Tibial nerve (tissue), 4 donors: ENCODE data around the gene FNDC11. TPM values are rescaled to one million over a fixed set of nuclear protein-coding genes. Genes with fewer than 3 reads are reported as not detected.

ENCODE experiments used
- DNase-seq, 2 donors: peaks; one replicate each; pipeline ENCODE4 v3.0.0-alpha.2; 2019; ENCODE audit warnings: low spot score in 2 of 2
- H3K27ac ChIP-seq, 4 donors: fragments of 200-600 bp; sonication (generic) in 3 of 4; one replicate each; pipeline ENCODE4 v1.5.1; 2017 to 2019; ENCODE audit warnings: mild to moderate bottlenecking in 1 of 4
- H3K27me3 ChIP-seq, 2 donors: fragments of 200-600 bp; sonication (generic) in 1 of 2; one replicate each; pipeline versions ENCODE4 v1.5.1 to v1.6.0; 2017 to 2019
- H3K36me3 ChIP-seq, 3 donors: fragments of 200-600 bp; sonication (generic); one replicate each; pipeline ENCODE4 v1.5.1; 2018 to 2019
- H3K4me1 ChIP-seq, 4 donors: fragments of 200-600 bp; sonication (generic) in 3 of 4; one replicate each; pipeline ENCODE4 v1.5.1; 2017 to 2019
- H3K4me3 ChIP-seq, 4 donors: fragments of 200-600 bp; sonication (generic) in 3 of 4; one replicate each; pipeline ENCODE4 v1.5.1; 2017 to 2019; ENCODE audit warnings: mild to moderate bottlenecking in 1 of 4, moderate library complexity in 1 of 4
- H3K9me3 ChIP-seq, 4 donors: fragments of 200-600 bp; sonication (generic) in 3 of 4; one replicate each; pipeline ENCODE4 v1.5.1; 2017 to 2019
- EP300 ChIP-seq, 2 donors: sonication (generic); formaldehyde crosslinking; IDR thresholded peaks; one replicate each; pipeline ENCODE4 v1.6.1; 2017; ENCODE audit warnings: antibody characterized with exemption in 2 of 2, mild to moderate bottlenecking in 1 of 2
- POLR2A ChIP-seq, 2 donors: fragments of 450-650 bp; IDR thresholded peaks; one replicate each; pipeline ENCODE4 v1.6.1; 2017; ENCODE audit warnings: antibody characterized with exemption in 2 of 2, mild to moderate bottlenecking in 2 of 2, moderate library complexity in 2 of 2
- WGBS, 2 donors: methylation state at CpG; one replicate each; pipeline ENCODE4 v1.1.5; 2018; 5-methylcytosine and 5-hydroxymethylcytosine counted together
- total RNA-seq, 4 donors: library from RNA; depleted of rRNA; stranded (reverse); fragments of >200 nt; gene quantifications; one replicate each; pipeline ENCODE4 v1.1.0, GENCODE V29; 2016
- TF ChIP-seq, protein P1 (sequence below), 5 experiments: fragments of 200-600 bp in 3 of 5; fragments of 450-650 bp in 2 of 5; sonication (generic) in 3 of 5; IDR thresholded peaks; one replicate each; pipeline ENCODE4 v1.5.1; 2016 to 2019; ENCODE audit warnings: antibody characterized with exemption in 5 of 5, mild to moderate bottlenecking in 3 of 5, moderate library complexity in 2 of 5

FNDC11 gene
- total RNA-seq, 4 donors from 2014 or later: 0.21 to 1.4 (median 0.30) TPM; not detected in 1

DNA sequence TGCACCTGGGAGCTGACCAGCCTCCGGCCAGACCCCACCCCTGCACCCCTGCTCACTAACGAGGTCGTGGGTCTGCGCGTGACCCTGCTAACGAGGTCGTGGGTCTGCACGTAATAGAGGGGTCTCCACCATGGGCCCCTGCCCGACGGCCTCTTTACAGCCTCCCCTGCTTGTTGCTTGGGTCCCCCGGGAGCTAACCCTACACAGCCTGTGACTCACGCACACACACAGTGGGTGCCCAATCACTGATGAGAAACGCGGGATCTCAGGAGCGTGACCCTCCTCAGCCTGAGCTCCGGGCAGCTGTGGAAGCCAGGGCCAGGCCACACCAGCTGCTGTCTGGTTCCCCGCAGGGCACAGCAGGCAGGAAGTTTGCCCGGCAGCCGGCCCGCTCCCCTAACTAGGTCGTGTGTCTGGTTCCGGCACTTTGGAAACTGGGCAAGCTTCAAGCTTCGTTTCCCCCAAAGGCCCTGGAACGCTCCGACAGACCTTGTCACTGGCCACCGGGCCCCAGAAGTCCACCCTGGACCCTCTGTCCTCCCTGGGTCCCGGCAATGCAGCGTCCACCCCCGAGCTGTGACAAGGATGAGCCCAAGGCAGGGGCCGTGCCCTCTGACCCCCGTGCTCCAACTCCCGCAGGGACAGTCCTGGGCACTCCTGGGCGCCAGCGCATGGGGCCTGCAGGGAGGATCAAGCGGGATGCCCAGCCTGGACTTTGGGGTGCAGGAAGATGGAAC lies 17.6 kb upstream of the FNDC11 start:
- DNase-seq: no peak
- peaks cover 0 to 32% of the 10 kb centered on the region in 2 donors for H3K27me3 ChIP-seq
- peak overlapping the region in 1 of 4 donors; percentile 79 for H3K27ac ChIP-seq
- TF ChIP-seq EP300 (IDR thresholded peaks at IDR 0.05) (no peak), POLR2A (IDR thresholded peaks at IDR 0.05) (no peak)
- TF ChIP-seq, protein P1, sequence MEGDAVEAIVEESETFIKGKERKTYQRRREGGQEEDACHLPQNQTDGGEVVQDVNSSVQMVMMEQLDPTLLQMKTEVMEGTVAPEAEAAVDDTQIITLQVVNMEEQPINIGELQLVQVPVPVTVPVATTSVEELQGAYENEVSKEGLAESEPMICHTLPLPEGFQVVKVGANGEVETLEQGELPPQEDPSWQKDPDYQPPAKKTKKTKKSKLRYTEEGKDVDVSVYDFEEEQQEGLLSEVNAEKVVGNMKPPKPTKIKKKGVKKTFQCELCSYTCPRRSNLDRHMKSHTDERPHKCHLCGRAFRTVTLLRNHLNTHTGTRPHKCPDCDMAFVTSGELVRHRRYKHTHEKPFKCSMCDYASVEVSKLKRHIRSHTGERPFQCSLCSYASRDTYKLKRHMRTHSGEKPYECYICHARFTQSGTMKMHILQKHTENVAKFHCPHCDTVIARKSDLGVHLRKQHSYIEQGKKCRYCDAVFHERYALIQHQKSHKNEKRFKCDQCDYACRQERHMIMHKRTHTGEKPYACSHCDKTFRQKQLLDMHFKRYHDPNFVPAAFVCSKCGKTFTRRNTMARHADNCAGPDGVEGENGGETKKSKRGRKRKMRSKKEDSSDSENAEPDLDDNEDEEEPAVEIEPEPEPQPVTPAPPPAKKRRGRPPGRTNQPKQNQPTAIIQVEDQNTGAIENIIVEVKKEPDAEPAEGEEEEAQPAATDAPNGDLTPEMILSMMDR (IDR thresholded peaks at IDR 0.05): no peak
- peaks cover 0 to 43% (median 11%) of the 10 kb centered on the region in 4 donors for H3K4me1 ChIP-seq
- no peaks in the 10 kb centered on the region for H3K9me3 ChIP-seq
- no peaks in the 10 kb centered on the region for H3K36me3 ChIP-seq
- 10 to 42% methylated on average over 2 to 35 of the region's 35 CpGs for WGBS, 2 donors
- H3K4me3 ChIP-seq: peak overlapping the region in 1 of 4 donors; percentile 36

DNA sequence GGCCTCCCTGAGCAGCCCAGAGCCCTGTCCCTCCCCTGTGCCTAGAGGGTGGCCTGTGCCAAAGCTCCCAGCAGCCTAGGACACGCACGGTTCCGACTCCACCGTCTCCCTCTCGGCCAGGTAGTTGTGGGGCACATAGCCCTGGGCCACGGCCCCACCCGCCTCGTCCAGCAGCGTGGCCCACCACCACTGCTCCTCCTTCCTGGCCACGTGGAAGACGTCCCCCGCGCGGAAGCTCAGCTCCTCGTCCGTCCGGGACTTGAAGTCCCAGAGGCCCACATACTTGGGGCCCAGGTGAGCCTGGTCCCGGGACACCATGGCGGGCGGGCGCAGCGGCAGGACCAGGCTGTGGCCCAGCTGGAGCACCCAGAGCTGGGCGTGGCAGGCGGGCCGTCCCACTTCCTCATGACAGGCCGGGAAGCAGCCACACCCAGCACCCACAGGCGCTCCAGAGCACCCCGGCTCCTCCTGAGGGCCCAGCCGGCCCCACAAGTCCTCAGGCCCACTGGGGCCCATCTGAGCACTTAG lies 16.9 kb upstream of the FNDC11 start, which contains the start of gene PTK6:
TSS of gene PTK6 (minus strand) at position 380 of the 528 bp plus-strand sequence. CDS start at position 318, 62 bp downstream.
- H3K4me3 ChIP-seq: peak within 1 kb of the TSS in 3 of 4 donors; percentile 15 to 42 (median 36)
- DNase-seq: no peak
- no peaks in the 10 kb centered on the region for H3K36me3 ChIP-seq
- 65 to 79% methylated on average over 21 to 26 of the region's 29 CpGs for WGBS, 2 donors
- H3K27me3 ChIP-seq: peaks cover 0 to 32% of the 10 kb centered on the region in 2 donors
- TF ChIP-seq, protein P1 (IDR thresholded peaks at IDR 0.05): no peak
- TF ChIP-seq POLR2A (IDR thresholded peaks at IDR 0.05) (no peak), EP300 (IDR thresholded peaks at IDR 0.05) (no peak)
- peaks cover 0 to 43% (median 11%) of the 10 kb centered on the region in 4 donors for H3K4me1 ChIP-seq
- H3K27ac ChIP-seq: peak within 1 kb of the TSS in 2 of 4 donors; percentile 60 to 79
- no peaks in the 10 kb centered on the region for H3K9me3 ChIP-seq

DNA sequence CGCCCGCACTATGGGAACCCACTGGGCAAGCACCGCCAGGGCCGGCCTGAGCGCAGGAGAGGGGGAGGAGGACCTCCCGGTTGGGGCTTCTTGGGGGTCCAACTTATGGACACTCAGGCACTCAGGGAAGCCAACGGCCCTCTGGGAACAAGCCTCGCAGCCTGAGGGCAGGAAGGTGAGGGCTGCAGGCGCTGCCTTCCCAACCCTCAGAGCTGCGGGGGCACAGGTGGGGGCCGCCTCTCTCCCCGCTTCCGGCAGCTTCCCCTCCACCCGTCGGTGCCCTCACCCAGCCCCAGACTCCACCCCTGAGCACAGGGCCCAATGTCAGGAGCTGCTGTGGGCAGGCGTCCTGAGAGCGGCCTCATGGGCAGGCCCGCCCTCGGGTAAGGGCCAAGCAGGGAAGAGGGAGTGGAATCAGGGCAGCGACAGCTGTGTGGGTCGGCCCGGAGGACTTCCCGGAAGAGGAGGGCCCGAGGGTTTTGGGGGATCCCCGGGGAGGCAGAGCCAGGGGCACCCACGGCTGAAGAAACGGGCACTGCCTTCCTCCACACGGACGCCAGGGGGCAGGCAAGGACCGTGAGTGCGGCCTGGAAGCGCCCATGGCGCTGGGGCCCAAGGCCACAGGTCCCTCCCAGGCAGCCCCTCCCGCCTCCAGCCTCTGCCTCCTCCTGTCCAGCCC lies 16.3 kb upstream of the FNDC11 start:
- Histone ChIP-seq H3K27ac (peak overlapping the region in 2 of 4 donors; percentile 60 to 79), H3K4me1 (peaks cover 0 to 43% (median 11%) of the 10 kb centered on the region in 4 donors), H3K27me3 (peaks cover 0 to 32% of the 10 kb centered on the region in 2 donors), H3K9me3 (no peaks in the 10 kb centered on the region), H3K4me3 (peak overlapping the region in 3 of 4 donors; percentile 15 to 42 (median 36)), H3K36me3 (no peaks in the 10 kb centered on the region)
- 8 to 13% methylated on average over 17 to 30 of the region's 34 CpGs for WGBS, 2 donors
- TF ChIP-seq EP300 (IDR thresholded peaks at IDR 0.05) (peak in 1 of 2 donors; percentile 18), POLR2A (IDR thresholded peaks at IDR 0.05) (no peak)
- TF ChIP-seq, protein P1 (IDR thresholded peaks at IDR 0.05): peak; percentile 88 to 99 (median 95)
- DNase-seq: peak; percentile 43 to 71

DNA sequence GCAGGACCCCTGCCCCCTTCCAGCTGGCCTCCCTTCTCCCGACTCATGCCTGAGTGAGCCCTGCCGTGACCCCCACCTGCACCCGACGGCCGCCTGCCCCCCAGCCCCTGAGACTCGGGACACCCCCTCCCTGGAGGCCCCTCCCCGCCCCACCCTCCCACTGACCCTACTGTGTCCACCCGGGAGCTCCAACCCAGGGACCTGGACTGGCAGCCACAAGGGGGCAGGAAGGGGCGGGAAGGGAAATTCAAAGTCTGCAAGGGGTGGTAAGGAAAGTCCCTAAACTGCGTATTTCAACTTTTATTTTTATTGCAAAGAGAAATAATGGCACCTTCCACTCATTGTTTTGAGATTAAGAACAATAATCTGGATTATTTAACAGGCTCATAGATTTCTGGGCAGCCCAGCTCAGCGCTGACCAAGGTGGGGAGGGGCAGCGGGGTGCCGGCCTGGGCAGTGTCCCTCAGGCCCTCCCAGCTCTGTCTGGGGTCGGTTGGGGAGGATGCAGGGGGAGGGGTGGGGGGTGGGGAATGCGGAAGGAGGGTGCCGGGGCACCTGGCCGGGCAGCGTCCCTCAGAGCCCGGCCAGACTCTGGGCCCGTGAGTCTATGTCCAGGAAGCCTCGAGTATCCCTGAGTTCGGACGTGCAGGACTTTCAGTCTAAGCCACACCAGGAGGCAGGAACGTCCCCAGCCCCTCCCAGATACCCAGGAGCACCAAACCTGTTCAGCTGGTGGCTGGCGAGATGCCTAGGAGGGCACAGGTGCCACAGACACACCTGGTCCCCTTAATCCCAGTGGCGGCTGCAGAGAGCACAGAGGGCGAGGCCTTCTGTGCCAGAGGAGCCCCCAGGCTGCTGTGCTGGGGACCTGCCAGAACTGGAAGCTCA lies 15.5 kb upstream of the FNDC11 start:
- H3K27me3 ChIP-seq: peaks cover 0 to 32% of the 10 kb centered on the region in 2 donors
- peaks cover 0 to 43% (median 11%) of the 10 kb centered on the region in 4 donors for H3K4me1 ChIP-seq
- peak overlapping the region in 3 of 4 donors; percentile 15 to 42 (median 36) for H3K4me3 ChIP-seq
- H3K27ac ChIP-seq: peak overlapping the region in 2 of 4 donors; percentile 52 to 60
- TF ChIP-seq, protein P1 (IDR thresholded peaks at IDR 0.05): peak in 1 of 5 experiments; percentile 37
- TF ChIP-seq EP300 (IDR thresholded peaks at IDR 0.05) (no peak), POLR2A (IDR thresholded peaks at IDR 0.05) (no peak)
- no peaks in the 10 kb centered on the region for H3K9me3 ChIP-seq
- DNase-seq: no peak
- WGBS, 2 donors: 27 to 53% methylated on average over 19 to 26 of the region's 27 CpGs
- H3K36me3 ChIP-seq: no peaks in the 10 kb centered on the region
